ENCODE data around the gene LHB.
"Not testable (repeated sequence)": the region's sequence is repeated elsewhere in the genome, so short reads cannot be mapped to it uniquely, and the experiment has no call there.

Gene LHB

GRCh38 chr19:49017041-49017665, at the start of gene LHB:
Gene LHB, minus strand, starts transcription at chr19:49017091. Its CDS starts 10 bp downstream, at chr19:49017081.
- no peak for DNase-seq

- DNase-seq, result no peak
Observed at GRCh38 chr19:49065905-49066512, 49.1 kb upstream of the LHB start.

GRCh38 chr19:49064768-49065611, 48.1 kb upstream of the LHB start, which contains the start of gene NTF4:
Gene NTF4, minus strand, starts transcription at chr19:49064818. Its CDS starts 2,821 bp downstream, at chr19:49061997.
- peak; percentile 53 for DNase-seq

GRCh38 chr19:49064029-49064629, 47.2 kb upstream of the LHB start:
- no peak for DNase-seq

- no peak for DNase-seq
Observed at GRCh38 chr19:49061445-49061844, 44.6 kb upstream of the LHB start.

GRCh38 chr19:49061000-49061399, 44.1 kb upstream of the LHB start:
- no peak for DNase-seq

- no peak for DNase-seq
Observed at GRCh38 chr19:49059053-49059452, 42.2 kb upstream of the LHB start.

- no peak for DNase-seq
Observed at GRCh38 chr19:49058562-49058961, 41.7 kb upstream of the LHB start.

- peak; percentile 63 for DNase-seq
Observed at GRCh38 chr19:49057636-49058234, 40.8 kb upstream of the LHB start, which contains the start of gene CGB7. Gene CGB7, minus strand, starts transcription at chr19:49057749. Its CDS starts 2,374 bp downstream, at chr19:49055375.

- not testable (repeated sequence) for DNase-seq
Observed at GRCh38 chr19:49056902-49057596, 40.2 kb upstream of the LHB start.

GRCh38 chr19:49056101-49056901, 39.4 kb upstream of the LHB start:
- DNase-seq, result peak; percentile 51

- not testable (repeated sequence) for DNase-seq
Observed at GRCh38 chr19:49050376-49051033, 33.6 kb upstream of the LHB start.

GRCh38 chr19:49049834-49050233, 32.9 kb upstream of the LHB start:
- DNase-seq, result not testable (repeated sequence)

- not testable (repeated sequence) for DNase-seq
Observed at GRCh38 chr19:49049011-49049410, 32.1 kb upstream of the LHB start, which contains the start of gene CGB8. Gene CGB8, minus strand, starts transcription at chr19:49049111. Its CDS starts 372 bp downstream, at chr19:49048739.

- not testable (repeated sequence) for DNase-seq
Observed at GRCh38 chr19:49043548-49043947, 26.7 kb upstream of the LHB start, which contains the start of gene CGB5. Gene CGB5, plus strand, starts transcription at chr19:49043848. Its CDS starts 362 bp downstream, at chr19:49044210.

GRCh38 chr19:49042666-49043065, 25.8 kb upstream of the LHB start:
- not testable (repeated sequence) for DNase-seq

GRCh38 chr19:49042177-49042576, 25.3 kb upstream of the LHB start:
- DNase-seq, result no peak

- DNase-seq, result not testable (repeated sequence)
Observed at GRCh38 chr19:49039736-49040135, 22.8 kb upstream of the LHB start.

- DNase-seq, result not testable (repeated sequence)
Observed at GRCh38 chr19:49038557-49039276, 21.8 kb upstream of the LHB start.
